IPS-18c (cell line): ENCODE results near the gene DDT.
"Not testable (repeated sequence)": the region's sequence is repeated elsewhere in the genome, so short reads cannot be mapped to it uniquely, and the experiment has no call there.

ENCODE experiments used
- H3K4me3 ChIP-seq: 2 replicates; pipeline ENCODE4 v1.7.0; 2013; ENCODE audit warnings: low read depth, mild to moderate bottlenecking, low read length, moderate library complexity; ENCODE audit not compliant: insufficient read depth
- H3K9me3 ChIP-seq: one replicate; pipeline ENCODE4 v1.6.1; 2013; ENCODE audit warnings: mild to moderate bottlenecking, low read length, moderate library complexity; ENCODE audit not compliant: control insufficient read depth, insufficient read depth

DDT gene

GRCh38 chr22:23921586-23922201 is 52.5 kb downstream of the DDT start:
- H3K4me3 ChIP-seq, H3K9me3 ChIP-seq: not testable (repeated sequence)
